RWPE1 (cell line): ENCODE results near the gene ABLIM2.

Experiments
- CTCF ChIA-PET: fragments of 350-600 bp; sonication (Branson Sonifier 250); formaldehyde crosslinking; extraction: SDS; loops from one replicate; lab custom pipeline; 2021; lab: Yijun Ruan, JAX
- POLR2A ChIA-PET: fragments of 400-600 bp; formaldehyde crosslinking; extraction: SDS; loops from one replicate; lab custom pipeline; 2020; ENCODE audit warnings: antibody characterized with exemption; ENCODE audit not compliant: low non-redundant PET; lab: Yijun Ruan, JAX
- DNase-seq: peaks from one replicate; pipeline ENCODE4 v3.0.0; 2012; ENCODE audit warnings: low spot score
- H3K27ac ChIP-seq: fragments of 450-650 bp; 2 replicates; pipeline ENCODE4 v1.5.1; 2017
- TF ChIP-seq, protein P1 (sequence below): fragments of 450-650 bp; conservative IDR thresholded peaks from 2 replicates; pipeline ENCODE4 v1.5.1; 2017; ENCODE audit warnings: low read depth, mild to moderate bottlenecking

Gene ABLIM2

DNA sequence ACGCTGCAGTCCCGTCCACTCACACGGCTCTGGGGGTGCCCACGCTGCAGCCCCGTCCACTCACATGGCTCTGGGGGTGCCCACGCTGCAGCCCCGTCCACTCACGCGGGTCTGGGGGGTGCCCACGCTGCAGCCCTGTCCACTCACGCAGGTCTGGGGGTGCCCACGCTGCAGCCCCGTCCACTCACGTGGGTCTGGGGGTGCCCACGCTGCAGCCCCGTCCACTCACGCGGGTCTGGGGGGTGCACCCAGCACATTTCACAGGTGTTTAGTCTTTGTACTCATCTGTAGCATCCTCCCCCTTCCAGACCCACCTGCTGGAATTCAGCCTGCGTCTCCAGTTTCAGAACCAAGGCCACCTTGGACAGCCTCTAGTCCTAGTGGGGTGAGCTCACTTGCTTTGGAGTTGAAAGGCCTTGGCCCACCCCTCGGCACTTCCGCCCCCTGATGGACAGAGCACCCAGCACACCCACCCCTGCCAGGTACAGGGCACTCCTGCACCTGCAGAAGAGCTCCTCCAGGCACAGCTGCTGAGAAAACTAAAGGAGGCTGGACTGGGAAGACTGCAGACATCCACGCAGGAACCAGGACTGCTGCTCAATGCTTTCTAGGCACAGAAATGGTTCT lies 73.0 kb downstream of the ABLIM2 start:
- DNase-seq, result no peak
- ChIA-PET POLR2A (no interaction called here), CTCF (interaction anchor here (0.5 to 0.6 kb wide), 2 partner anchors 68 to 806 kb away, joined by 3 read pairs; no protein-coding TSS in a partner anchor)
- no peak overlapping the region for H3K27ac ChIP-seq
- TF ChIP-seq, protein P1, sequence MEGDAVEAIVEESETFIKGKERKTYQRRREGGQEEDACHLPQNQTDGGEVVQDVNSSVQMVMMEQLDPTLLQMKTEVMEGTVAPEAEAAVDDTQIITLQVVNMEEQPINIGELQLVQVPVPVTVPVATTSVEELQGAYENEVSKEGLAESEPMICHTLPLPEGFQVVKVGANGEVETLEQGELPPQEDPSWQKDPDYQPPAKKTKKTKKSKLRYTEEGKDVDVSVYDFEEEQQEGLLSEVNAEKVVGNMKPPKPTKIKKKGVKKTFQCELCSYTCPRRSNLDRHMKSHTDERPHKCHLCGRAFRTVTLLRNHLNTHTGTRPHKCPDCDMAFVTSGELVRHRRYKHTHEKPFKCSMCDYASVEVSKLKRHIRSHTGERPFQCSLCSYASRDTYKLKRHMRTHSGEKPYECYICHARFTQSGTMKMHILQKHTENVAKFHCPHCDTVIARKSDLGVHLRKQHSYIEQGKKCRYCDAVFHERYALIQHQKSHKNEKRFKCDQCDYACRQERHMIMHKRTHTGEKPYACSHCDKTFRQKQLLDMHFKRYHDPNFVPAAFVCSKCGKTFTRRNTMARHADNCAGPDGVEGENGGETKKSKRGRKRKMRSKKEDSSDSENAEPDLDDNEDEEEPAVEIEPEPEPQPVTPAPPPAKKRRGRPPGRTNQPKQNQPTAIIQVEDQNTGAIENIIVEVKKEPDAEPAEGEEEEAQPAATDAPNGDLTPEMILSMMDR, result no peak

DNA sequence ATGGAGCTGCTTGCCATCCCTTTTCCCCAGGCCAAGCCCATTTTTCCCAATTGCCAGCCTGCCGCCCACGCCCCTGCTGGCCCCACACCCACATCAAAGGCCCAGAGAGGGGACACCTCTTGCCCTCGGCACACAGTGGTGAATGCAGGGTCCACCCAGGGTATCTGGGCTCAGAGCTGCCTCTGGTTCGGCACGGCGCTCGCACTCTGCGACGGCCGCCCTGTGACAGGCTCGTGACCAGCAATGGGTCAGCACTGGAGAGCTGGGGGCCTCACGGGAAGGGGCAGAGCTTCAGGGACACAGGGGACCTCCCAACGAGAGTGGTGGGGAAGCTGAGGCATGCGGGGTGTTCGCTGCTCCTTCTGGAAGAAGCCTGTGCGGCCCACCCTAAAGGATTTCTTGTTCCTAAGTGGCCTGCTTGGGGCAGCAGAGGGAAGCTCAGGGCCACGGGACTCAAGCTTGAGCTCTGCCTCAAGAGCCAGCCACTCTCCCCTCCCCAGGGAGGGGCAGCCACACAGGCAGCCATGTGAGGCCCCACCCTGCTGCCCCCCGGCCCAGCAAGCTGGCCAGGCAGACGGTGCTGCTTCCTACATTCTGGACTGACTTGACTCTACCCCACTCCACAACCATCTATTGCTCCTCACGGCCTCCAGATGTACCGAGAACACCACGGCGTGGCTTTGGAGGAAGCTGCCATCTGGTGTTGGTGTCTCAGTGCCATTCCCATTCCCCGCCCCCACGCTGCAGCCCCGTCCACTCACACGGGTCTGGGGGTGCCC lies 73.7 kb downstream of the ABLIM2 start:
- TF ChIP-seq, protein P1, result no peak
- no peak for DNase-seq
- CTCF ChIA-PET, result interaction anchor here (0.5 to 0.6 kb wide), 2 partner anchors 69 to 806 kb away, joined by 3 read pairs; no protein-coding TSS in a partner anchor
- POLR2A ChIA-PET, result no interaction called here
- no peak overlapping the region for H3K27ac ChIP-seq

DNA sequence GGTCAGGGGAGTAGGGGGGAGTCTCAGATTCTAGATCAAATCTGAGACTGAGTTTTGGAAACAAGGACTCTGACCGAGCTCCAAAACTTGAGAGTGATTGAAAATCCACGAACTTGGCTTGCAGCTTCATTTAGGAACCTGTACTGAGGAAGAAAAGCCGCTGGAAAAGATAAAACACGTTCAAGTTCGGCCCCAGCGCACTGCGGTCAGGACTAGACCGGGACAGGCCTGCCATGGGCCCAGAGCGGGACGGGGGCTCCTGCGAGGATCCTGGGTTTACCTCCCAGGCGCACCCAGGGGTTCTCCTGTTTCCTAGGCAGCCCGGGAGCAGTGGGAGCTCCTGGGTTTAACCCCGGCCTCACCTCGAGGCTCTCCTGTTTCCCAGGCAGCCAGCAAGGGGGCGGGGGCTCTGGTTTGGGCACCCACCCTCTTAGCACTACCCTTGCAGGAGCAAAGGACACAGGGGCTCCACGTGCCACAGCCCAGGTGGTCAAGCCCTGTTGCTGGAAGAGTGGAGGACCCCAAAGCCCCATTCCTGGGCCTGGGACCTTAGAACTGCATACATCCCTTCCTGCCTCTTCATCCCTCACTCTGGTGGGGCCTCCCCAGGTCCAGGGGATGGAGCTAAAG lies 74.5 kb downstream of the ABLIM2 start:
- H3K27ac ChIP-seq, result no peak overlapping the region
- no peak for DNase-seq
- ChIA-PET POLR2A (no interaction called here), CTCF (interaction anchor here (0.7 kb wide), 1 partner anchor 70 kb away, joined by 3 read pairs; no protein-coding TSS in a partner anchor)
- TF ChIP-seq, protein P1, result no peak

DNA sequence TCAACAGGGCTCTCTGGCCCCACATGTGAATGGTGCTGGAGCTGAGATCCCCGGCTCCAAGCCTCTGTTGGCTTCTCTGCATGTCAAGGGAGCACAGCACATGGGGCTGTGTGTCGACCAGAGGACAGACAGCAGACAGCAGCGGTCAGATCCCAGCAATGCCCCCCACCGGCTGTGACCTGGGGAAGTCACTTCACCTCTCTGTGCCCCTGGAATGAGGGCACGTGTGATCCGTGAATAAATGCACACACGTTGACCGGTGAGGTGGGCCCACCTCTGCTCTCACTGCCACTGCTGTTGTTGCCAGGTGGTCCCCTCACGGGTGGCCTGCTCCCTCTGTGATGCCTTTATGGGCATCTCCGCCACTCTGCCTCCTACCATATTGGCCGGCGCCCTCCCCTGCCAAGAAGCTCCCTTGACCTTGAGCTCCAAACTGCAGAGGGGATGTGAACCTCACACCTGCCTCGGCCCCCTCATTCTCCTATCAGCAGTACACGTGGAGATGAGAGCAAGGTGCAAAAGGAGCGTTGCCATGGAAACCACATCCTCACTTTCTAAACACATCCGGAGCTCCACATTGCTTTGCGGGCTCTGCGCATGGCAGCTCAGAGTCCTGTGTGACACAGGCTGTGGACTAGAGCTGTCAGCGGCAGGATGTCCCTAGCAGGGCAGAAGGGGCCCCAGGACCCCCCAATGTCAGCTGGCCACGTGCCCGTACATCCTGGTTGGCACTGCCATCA lies 75.4 kb downstream of the ABLIM2 start:
- DNase-seq, result no peak
- ChIA-PET POLR2A (no interaction called here), CTCF (interaction anchor here (0.7 kb wide), 1 partner anchor 69 kb away, joined by 3 read pairs; no protein-coding TSS in a partner anchor)
- TF ChIP-seq, protein P1, result no peak
- no peak overlapping the region for H3K27ac ChIP-seq

DNA sequence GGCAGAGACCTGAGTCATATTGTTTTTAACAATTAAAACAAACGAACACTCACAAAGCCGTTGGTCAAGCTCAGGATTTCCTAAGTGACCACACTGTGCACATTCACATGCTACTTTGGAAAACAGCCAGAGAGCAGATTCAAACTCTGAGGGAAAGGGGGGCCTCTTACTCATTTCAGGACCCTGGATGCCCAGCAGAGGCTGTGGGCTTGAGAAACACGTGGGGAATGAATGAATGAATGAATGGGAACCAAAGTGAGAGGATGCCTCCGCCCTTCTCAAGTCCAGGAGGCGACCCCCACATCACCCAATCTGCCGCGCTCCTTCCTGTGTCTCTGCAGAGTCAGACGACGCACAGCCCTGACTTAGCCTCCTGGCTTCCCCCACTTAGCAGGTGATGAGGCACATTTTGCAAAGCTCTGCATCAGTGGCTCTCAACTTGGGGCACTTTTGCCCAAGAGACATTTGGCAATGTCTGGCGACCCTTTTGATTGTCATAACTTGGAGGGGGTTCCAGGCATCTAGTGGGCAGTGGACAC lies 76.0 kb downstream of the ABLIM2 start:
- DNase-seq, result no peak
- CTCF ChIA-PET, result no interaction called here
- POLR2A ChIA-PET, result no interaction called here
- no peak overlapping the region for H3K27ac ChIP-seq
- TF ChIP-seq, protein P1, result no peak
